Tibial nerve (tissue), 4 donors: ENCODE data around the gene KIZ. TPM values are rescaled to one million over a fixed set of nuclear protein-coding genes. Genes with fewer than 3 reads are reported as not detected.

Experiments
- DNase-seq, 2 donors: peaks; one replicate each; pipeline ENCODE4 v3.0.0-alpha.2; 2019; ENCODE audit warnings: low spot score in 2 of 2
- H3K27ac ChIP-seq, 4 donors: fragments of 200-600 bp; sonication (generic) in 3 of 4; one replicate each; pipeline ENCODE4 v1.5.1; 2017 to 2019; ENCODE audit warnings: mild to moderate bottlenecking in 1 of 4
- H3K27me3 ChIP-seq, 2 donors: fragments of 200-600 bp; sonication (generic) in 1 of 2; one replicate each; pipeline versions ENCODE4 v1.5.1 to v1.6.0; 2017 to 2019
- H3K36me3 ChIP-seq, 3 donors: fragments of 200-600 bp; sonication (generic); one replicate each; pipeline ENCODE4 v1.5.1; 2018 to 2019
- H3K4me1 ChIP-seq, 4 donors: fragments of 200-600 bp; sonication (generic) in 3 of 4; one replicate each; pipeline ENCODE4 v1.5.1; 2017 to 2019
- H3K4me3 ChIP-seq, 4 donors: fragments of 200-600 bp; sonication (generic) in 3 of 4; one replicate each; pipeline ENCODE4 v1.5.1; 2017 to 2019; ENCODE audit warnings: mild to moderate bottlenecking in 1 of 4, moderate library complexity in 1 of 4
- H3K9me3 ChIP-seq, 4 donors: fragments of 200-600 bp; sonication (generic) in 3 of 4; one replicate each; pipeline ENCODE4 v1.5.1; 2017 to 2019
- CTCF ChIP-seq, 5 experiments: fragments of 200-600 bp in 3 of 5; fragments of 450-650 bp in 2 of 5; sonication (generic) in 3 of 5; IDR thresholded peaks; one replicate each; pipeline ENCODE4 v1.5.1; 2016 to 2019; ENCODE audit warnings: antibody characterized with exemption in 5 of 5, mild to moderate bottlenecking in 3 of 5, moderate library complexity in 2 of 5
- EP300 ChIP-seq, 2 donors: sonication (generic); formaldehyde crosslinking; IDR thresholded peaks; one replicate each; pipeline ENCODE4 v1.6.1; 2017; ENCODE audit warnings: antibody characterized with exemption in 2 of 2, mild to moderate bottlenecking in 1 of 2
- POLR2A ChIP-seq, 2 donors: fragments of 450-650 bp; IDR thresholded peaks; one replicate each; pipeline ENCODE4 v1.6.1; 2017; ENCODE audit warnings: antibody characterized with exemption in 2 of 2, mild to moderate bottlenecking in 2 of 2, moderate library complexity in 2 of 2
- WGBS, 2 donors: methylation state at CpG; one replicate each; pipeline ENCODE4 v1.1.5; 2018; 5-methylcytosine and 5-hydroxymethylcytosine counted together
- total RNA-seq, 4 donors: library from RNA; depleted of rRNA; stranded (reverse); fragments of >200 nt; gene quantifications; one replicate each; pipeline ENCODE4 v1.1.0, GENCODE V29; 2016

The KIZ gene
- total RNA-seq, 4 donors from 2014 or later = 19.8 to 58.6 (median 54.9) TPM

- Histone ChIP-seq H3K27me3 (no peaks in the 10 kb centered on the region), H3K9me3 (no peaks in the 10 kb centered on the region), H3K4me3 (no peak overlapping the region), H3K36me3 (no peaks in the 10 kb centered on the region), H3K27ac (no peak overlapping the region), H3K4me1 (no peaks in the 10 kb centered on the region)
- DNase-seq = no peak
- 91 to 95% methylated on average over 2 of the region's 2 CpGs for WGBS, 2 donors
- no peak for TF ChIP-seq CTCF (IDR thresholded peaks at IDR 0.05)
- TF ChIP-seq EP300 (IDR thresholded peaks at IDR 0.05) = no peak
- no peak for TF ChIP-seq POLR2A (IDR thresholded peaks at IDR 0.05)
These were observed 152.9 kb downstream of the KIZ start for GRCh38 chr20:21278829-21279228.

- WGBS, 2 donors = 53 to 62% methylated on average over 7 of the region's 7 CpGs
- Histone ChIP-seq H3K36me3 (no peaks in the 10 kb centered on the region), H3K27me3 (no peaks in the 10 kb centered on the region), H3K9me3 (no peaks in the 10 kb centered on the region), H3K4me1 (no peaks in the 10 kb centered on the region), H3K4me3 (no peak overlapping the region), H3K27ac (no peak overlapping the region)
- TF ChIP-seq CTCF (IDR thresholded peaks at IDR 0.05) = no peak
- no peak for TF ChIP-seq POLR2A (IDR thresholded peaks at IDR 0.05)
- TF ChIP-seq EP300 (IDR thresholded peaks at IDR 0.05) = no peak
- DNase-seq = no peak
These were observed 154.0 kb downstream of the KIZ start for GRCh38 chr20:21279706-21280521.

GRCh38 chr20:21280522-21281016, 154.7 kb downstream of the KIZ start:
- H3K27me3 ChIP-seq = no peaks in the 10 kb centered on the region

GRCh38 chr20:21286775-21287174, 160.9 kb downstream of the KIZ start:
- no peak overlapping the region for H3K4me3 ChIP-seq
- TF ChIP-seq CTCF (IDR thresholded peaks at IDR 0.05) (no peak), POLR2A (IDR thresholded peaks at IDR 0.05) (no peak), EP300 (IDR thresholded peaks at IDR 0.05) (no peak)
- DNase-seq = no peak
- H3K27me3 ChIP-seq = peaks cover 0 to 4% of the 10 kb centered on the region in 2 donors
- no peak overlapping the region for H3K27ac ChIP-seq
- peaks cover 0 to 16% (median 0%) of the 10 kb centered on the region in 4 donors for H3K9me3 ChIP-seq
- no peaks in the 10 kb centered on the region for H3K4me1 ChIP-seq
- H3K36me3 ChIP-seq = no peaks in the 10 kb centered on the region
- 31 to 43% methylated on average over 4 of the region's 4 CpGs for WGBS, 2 donors

More at GRCh38 chr20:21280522-21281016, 154.7 kb downstream of the KIZ start:
- Histone ChIP-seq H3K4me1 (no peaks in the 10 kb centered on the region), H3K36me3 (no peaks in the 10 kb centered on the region), H3K4me3 (no peak overlapping the region), H3K9me3 (peaks cover 0 to 2% (median 0%) of the 10 kb centered on the region in 4 donors), H3K27ac (no peak overlapping the region)
- TF ChIP-seq EP300 (IDR thresholded peaks at IDR 0.05) (no peak), CTCF (IDR thresholded peaks at IDR 0.05) (no peak), POLR2A (IDR thresholded peaks at IDR 0.05) (no peak)
- 63 to 66% methylated on average over 3 of the region's 3 CpGs for WGBS, 2 donors
- no peak for DNase-seq
